ENCODE measurements around the gene ZRANB2. TPM values are rescaled to one million over a fixed set of nuclear protein-coding genes. Genes with fewer than 3 reads are reported as not detected.

ZRANB2 gene
- total RNA-seq = 35.9 and 42.9 TPM in 2 replicates

GRCh38 chr1:71080739-71081696 lies at the start of gene ZRANB2:
ZRANB2 (minus strand) TSS chr1:71081035; CDS start chr1:71080995, 40 bp downstream.

GRCh38 chr1:71047635-71048607 lies 32.9 kb downstream of the ZRANB2 start, which contains the start of gene PTGER3:
PTGER3 (minus strand) TSS chr1:71047816; CDS start chr1:71047577, 239 bp downstream.

Other genes starting within 250 kb of the ZRANB2 start
- gene PTGER3, start 33.2 kb downstream of the ZRANB2 start, total RNA-seq = 2.8 and 16.2 TPM in 2 replicates

All from smooth muscle cell of the pulmonary artery (primary cell).